GM23338 (cell line): Measurements from ENCODE around the gene GNS. TPM values are rescaled to one million over a fixed set of nuclear protein-coding genes. Genes with fewer than 3 reads are reported as not detected.

Experiments used
- CTCF ChIP-seq, 2 experiments: fragments of 200-600 bp in 1 of 2; sonication (generic) in 1 of 2; conservative IDR thresholded peaks; 2 replicates each; pipeline versions ENCODE4 v1.5.1 to v1.6.1; 2016 to 2017; ENCODE audit warnings: antibody characterized with exemption in 2 of 2, low read depth in 2 of 2, mild to moderate bottlenecking in 2 of 2, moderate library complexity in 1 of 2
- EZH2phosphoT487 ChIP-seq: fragments of 200-600 bp; sonication (generic); IDR thresholded peaks from one replicate; pipeline ENCODE4 v1.8.1; 2018; ENCODE audit warnings: antibody characterized with exemption; ENCODE audit not compliant: unreplicated experiment
- JUNB ChIP-seq: IDR thresholded peaks from one replicate; pipeline ENCODE4 v1.6.1; 2016; ENCODE audit warnings: antibody characterized with exemption; ENCODE audit not compliant: unreplicated experiment
- REST ChIP-seq: IDR thresholded peaks from one replicate; pipeline ENCODE4 v1.6.1; 2018; ENCODE audit warnings: antibody characterized with exemption; ENCODE audit not compliant: unreplicated experiment
- STAT1 ChIP-seq: IDR thresholded peaks from one replicate; pipeline ENCODE4 v1.6.1; 2016; ENCODE audit warnings: antibody characterized with exemption; ENCODE audit not compliant: unreplicated experiment
- ZNF114 ChIP-seq: fragments of 250-450 bp; sonication (Bioruptor Pico); IDR thresholded peaks from 2 replicates; pipeline ENCODE4 v1.5.0; 2020; ENCODE audit warnings: mild to moderate bottlenecking, moderate library complexity
- ZNF331 ChIP-seq: fragments of 250-450 bp; sonication (Bioruptor Pico); IDR thresholded peaks from 2 replicates; pipeline ENCODE4 v1.5.0; 2020; ENCODE audit warnings: low read depth, mild to moderate bottlenecking, moderate library complexity
- ZNF462 ChIP-seq: fragments of 250-450 bp; sonication (Bioruptor Pico); IDR thresholded peaks from 2 replicates; pipeline ENCODE4 v1.5.0; 2020; ENCODE audit warnings: mild to moderate bottlenecking, moderate library complexity
- polyA plus RNA-seq: library from polyadenylated mRNA; unstranded; fragments of >200 nt; fragmentation: Nextera tagmentation; extraction: Ambion mirVana; gene quantifications from 2 replicates; pipeline ENCODE4 v1.2.1, GENCODE V29; 2016
- total RNA-seq: library from RNA; depleted of rRNA; stranded (reverse); fragments of >200 nt; shearing (Covaris generic); gene quantifications from 2 replicates; pipeline ENCODE4 v1.2.3, GENCODE V29; 2014

The GNS gene
- total and polyA plus RNA-seq, 2 experiments from 2014 or later = 12.3 to 34.9 TPM

GRCh38 chr12:64714551-64714968, 44.6 kb downstream of the GNS start (continued):
- TF ChIP-seq ZNF462 (CRISPR knock-in tag) = no peak
- no peak for TF ChIP-seq JUNB
- no peak for TF ChIP-seq ZNF114
- TF ChIP-seq ZNF331 (CRISPR knock-in tag) = no peak
- TF ChIP-seq REST = no peak
- no peak for TF ChIP-seq EZH2phosphoT487
- no peak for TF ChIP-seq CTCF (conservative IDR thresholded peaks at IDR 0.05; ENCODE audit: low read depth in 2 of 2)
- no peak for TF ChIP-seq STAT1
